Gastroesophageal sphincter (tissue), 4 donors: ENCODE data around the gene BTBD6. TPM values are rescaled to one million over a fixed set of nuclear protein-coding genes. Genes with fewer than 3 reads are reported as not detected.
"Not testable (repeated sequence)": the region's sequence is repeated elsewhere in the genome, so short reads cannot be mapped to it uniquely, and the experiment has no call there.

Experiments used
- ATAC-seq: fragments of 150-250 bp; one replicate; pipeline ENCODE4 v1.9.1; 2016; ENCODE audit warnings: mild to moderate bottlenecking, moderate library complexity
- H3K27ac ChIP-seq, 4 donors: fragments of 200-600 bp; sonication (generic) in 3 of 4; 1 replicate in 3 of 4; 2 replicates in 1 of 4; pipeline ENCODE4 v1.5.1; 2016 to 2019
- H3K27me3 ChIP-seq: fragments of 200-600 bp; sonication (generic); one replicate; pipeline ENCODE4 v1.5.1; 2019
- H3K36me3 ChIP-seq, 2 donors: fragments of 200-600 bp; sonication (generic); one replicate each; pipeline ENCODE4 v1.5.1; 2019; ENCODE audit warnings: control low read depth in 1 of 2
- H3K4me1 ChIP-seq, 3 donors: fragments of 200-600 bp; sonication (generic); 1 replicate in 2 of 3; 2 replicates in 1 of 3; pipeline ENCODE4 v1.5.1; 2016 to 2019; ENCODE audit warnings: control low read depth in 2 of 3
- H3K4me3 ChIP-seq, 2 donors: fragments of 200-600 bp; sonication (generic); one replicate each; pipeline ENCODE4 v1.5.1; 2019; ENCODE audit warnings: mild to moderate bottlenecking in 1 of 2, moderate library complexity in 1 of 2
- H3K9me3 ChIP-seq, 3 donors: fragments of 200-600 bp; sonication (generic); one replicate each; pipeline ENCODE4 v1.5.1; 2017 to 2019; ENCODE audit warnings: control low read depth in 2 of 3
- CTCF ChIP-seq, 4 experiments: fragments of 200-600 bp in 2 of 4; fragments of 450-650 bp in 2 of 4; sonication (generic) in 1 of 4; IDR thresholded peaks; one replicate each; pipeline ENCODE4 v1.5.1; 2017 to 2019; ENCODE audit warnings: antibody characterized with exemption in 4 of 4, mild to moderate bottlenecking in 2 of 4, moderate library complexity in 2 of 4
- EP300 ChIP-seq: sonication (generic); formaldehyde crosslinking; IDR thresholded peaks from one replicate; pipeline ENCODE4 v1.6.1; 2017; ENCODE audit warnings: antibody characterized with exemption, mild to moderate bottlenecking
- POLR2A ChIP-seq, 2 donors: fragments of 450-650 bp; IDR thresholded peaks; one replicate each; pipeline ENCODE4 v1.6.1; 2017; ENCODE audit warnings: antibody characterized with exemption in 2 of 2, mild to moderate bottlenecking in 2 of 2, moderate library complexity in 1 of 2
- POLR2AphosphoS5 ChIP-seq: sonication (generic); formaldehyde crosslinking; IDR thresholded peaks from one replicate; pipeline ENCODE4 v1.6.1; 2017; ENCODE audit warnings: antibody characterized with exemption
- WGBS, 2 donors: methylation state at CpG; one replicate each; pipeline ENCODE4 v1.1.5; 2018; ENCODE audit warnings: low coverage in 1 of 2; 5-methylcytosine and 5-hydroxymethylcytosine counted together
- total RNA-seq, 4 donors: library from RNA; depleted of rRNA; stranded (reverse); fragments of >200 nt; gene quantifications; one replicate each; pipeline ENCODE4 v1.1.0, GENCODE V29; 2016

Gene BTBD6
- total RNA-seq, 4 donors from 2014 or later, result 50.9 to 80.7 (median 66.1) TPM

- Histone ChIP-seq H3K27me3 (no peaks in the 10 kb centered on the region), H3K36me3 (peaks cover 0 to 19% of the 10 kb centered on the region in 2 donors), H3K4me1 (peaks cover 0 to 26% (median 6%) of the 10 kb centered on the region in 3 donors), H3K9me3 (no peaks in the 10 kb centered on the region), H3K27ac (no peak overlapping the region), H3K4me3 (no peak overlapping the region)
- no peak for TF ChIP-seq EP300
- no peak for TF ChIP-seq POLR2A (IDR thresholded peaks at IDR 0.05)
- no peak for TF ChIP-seq POLR2AphosphoS5
- TF ChIP-seq CTCF (IDR thresholded peaks at IDR 0.05), result no peak
- no peak for ATAC-seq
- WGBS, 2 donors, result 60% methylated on average over 2 of the region's 6 CpGs; no CpG with 5 or more reads in 1 of the 2 donors
These were observed 26.3 kb downstream of the BTBD6 start for GRCh38 chr14:105274637-105275036.

DNA sequence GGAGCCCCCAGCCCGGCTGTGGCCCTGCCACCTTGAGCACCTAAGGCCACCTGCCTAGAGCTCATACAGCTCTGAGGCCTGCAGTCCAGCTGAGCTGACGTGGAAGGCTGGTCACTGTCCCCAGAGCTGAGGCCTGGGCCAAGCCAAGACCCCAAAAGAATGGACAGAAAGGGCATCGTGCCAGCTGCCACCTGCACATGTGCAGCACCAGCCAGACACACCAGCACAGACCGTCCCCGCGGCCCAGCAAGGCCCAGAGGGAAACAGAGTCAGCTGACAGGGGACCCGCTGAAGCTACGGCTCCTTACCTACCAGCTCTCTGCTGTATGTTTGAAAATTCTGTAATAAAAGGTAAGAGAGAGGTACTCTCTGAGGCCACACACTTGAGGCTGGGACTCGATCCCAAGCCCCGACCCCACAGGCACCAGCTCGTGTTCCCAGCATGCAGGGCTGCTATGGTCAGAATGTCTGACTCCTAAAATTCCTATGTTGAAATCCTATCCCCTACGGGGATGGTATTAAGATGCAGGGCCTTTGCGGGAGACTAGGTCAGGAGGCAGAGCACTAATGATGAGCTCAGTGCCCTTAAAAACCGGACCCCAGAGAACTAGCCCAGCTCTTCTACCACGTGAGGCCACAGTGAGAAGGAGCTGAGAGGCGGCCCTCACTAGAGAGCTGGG is 27.1 kb downstream of the BTBD6 start:
- H3K4me1 ChIP-seq, result peaks cover 0 to 26% (median 6%) of the 10 kb centered on the region in 3 donors
- H3K4me3 ChIP-seq, result no peak overlapping the region
- no peaks in the 10 kb centered on the region for H3K27me3 ChIP-seq
- TF ChIP-seq CTCF (IDR thresholded peaks at IDR 0.05) (no peak), POLR2A (IDR thresholded peaks at IDR 0.05) (no peak), EP300 (no peak), POLR2AphosphoS5 (no peak)
- 68 to 81% methylated on average over 5 to 10 of the region's 16 CpGs for WGBS, 2 donors
- no peak overlapping the region for H3K27ac ChIP-seq
- peaks cover 0 to 24% of the 10 kb centered on the region in 2 donors for H3K36me3 ChIP-seq
- ATAC-seq, result peak; percentile 91
- H3K9me3 ChIP-seq, result no peaks in the 10 kb centered on the region

- 33 to 72% methylated on average over 1 to 2 of the region's 4 CpGs for WGBS, 2 donors
- not testable (repeated sequence) for H3K9me3 ChIP-seq, H3K27ac ChIP-seq, H3K27me3 ChIP-seq, H3K4me3 ChIP-seq, ATAC-seq
- H3K4me1 ChIP-seq, result peaks cover 0 to 40% (median 6%) of the 10 kb centered on the region in 3 donors
- peaks cover 0 to 14% of the 10 kb centered on the region in 2 donors for H3K36me3 ChIP-seq
These were observed 29.1 kb downstream of the BTBD6 start for GRCh38 chr14:105277448-105277847.

DNA sequence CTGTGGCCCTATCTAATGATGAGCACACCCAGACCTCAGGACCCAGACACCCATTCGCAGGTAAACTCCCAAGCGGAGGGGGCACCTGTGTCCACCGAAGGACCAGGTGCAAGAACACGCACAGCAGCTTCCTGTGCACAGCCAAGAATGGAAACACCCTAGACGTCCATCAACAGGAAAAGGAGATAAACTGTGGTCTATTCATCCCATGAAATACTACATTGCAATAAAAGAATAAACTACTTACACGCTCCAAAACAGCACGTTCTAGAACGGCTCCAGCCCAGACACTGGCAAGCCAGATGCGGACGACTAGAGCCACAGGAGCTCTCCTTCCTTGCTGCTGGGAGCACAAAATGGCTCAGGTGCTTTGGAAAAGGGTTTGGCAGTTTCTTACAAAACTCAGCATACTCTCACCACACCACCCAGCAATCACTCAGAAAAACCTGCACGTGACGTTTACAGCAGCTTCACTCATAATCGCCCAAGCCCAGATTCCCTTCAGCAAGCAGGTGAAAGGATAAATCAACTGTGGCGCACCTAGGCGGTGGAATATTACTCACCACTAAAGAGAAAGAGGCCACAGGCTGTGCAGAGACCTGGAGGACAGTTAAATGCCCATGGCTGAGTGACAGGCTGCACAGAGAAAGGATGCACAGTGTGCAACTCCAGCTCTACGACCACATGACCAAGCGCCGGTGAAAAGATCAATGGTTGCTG is 31.5 kb downstream of the BTBD6 start:
- no peak for TF ChIP-seq POLR2AphosphoS5
- no peak for TF ChIP-seq CTCF (IDR thresholded peaks at IDR 0.05)
- TF ChIP-seq EP300, result no peak
- TF ChIP-seq POLR2A (IDR thresholded peaks at IDR 0.05), result no peak
- H3K27me3 ChIP-seq, result no peaks in the 10 kb centered on the region
- ATAC-seq, result no peak
- no peaks in the 10 kb centered on the region for H3K9me3 ChIP-seq
- 80 to 100% methylated on average over 2 to 14 of the region's 18 CpGs for WGBS, 2 donors
- peaks cover 0 to 31% of the 10 kb centered on the region in 2 donors for H3K36me3 ChIP-seq
- no peak overlapping the region for H3K27ac ChIP-seq
- H3K4me1 ChIP-seq, result peaks cover 0 to 39% (median 6%) of the 10 kb centered on the region in 3 donors
- H3K4me3 ChIP-seq, result no peak overlapping the region

- no peaks in the 10 kb centered on the region for H3K9me3 ChIP-seq
- peaks cover 0 to 38% of the 10 kb centered on the region in 2 donors for H3K36me3 ChIP-seq
- no peak overlapping the region for H3K4me3 ChIP-seq
- WGBS, 2 donors, result 85% methylated on average over 5 of the region's 21 CpGs; no CpG with 5 or more reads in 1 of the 2 donors
- H3K27me3 ChIP-seq, result no peaks in the 10 kb centered on the region
- no peak overlapping the region for H3K27ac ChIP-seq
- TF ChIP-seq EP300 (no peak), POLR2A (IDR thresholded peaks at IDR 0.05) (no peak), POLR2AphosphoS5 (no peak), CTCF (IDR thresholded peaks at IDR 0.05) (no peak)
- ATAC-seq, result no peak
- H3K4me1 ChIP-seq, result peaks cover 0 to 32% (median 3%) of the 10 kb centered on the region in 3 donors
These were observed 32.2 kb downstream of the BTBD6 start for GRCh38 chr14:105280525-105280924.
